Measurements from ENCODE around the gene MYH11.
A peak's percentile ranks its signal among the peaks of the same experiment; 100 is the strongest.
"Not testable (repeated sequence)": the region's sequence is repeated elsewhere in the genome, so short reads cannot be mapped to it uniquely, and the experiment has no call there.

The MYH11 gene

GRCh38 chr16:15857724-15858560 is 1.1 kb upstream of the MYH11 start:
- H3K4me3 Mint-ChIP-seq: peak overlapping the region; percentile 25
- no peaks in the 10 kb centered on the region for H3K36me3 Mint-ChIP-seq
- ATAC-seq: peak; percentile 24
- peaks cover 8% of the 10 kb centered on the region for H3K4me1 Mint-ChIP-seq
- DNase-seq (ENCODE audit: low spot score in 2 of 2): no peak
- no peak overlapping the region for H3K27ac Mint-ChIP-seq
- H3K9me3 Mint-ChIP-seq: no peaks in the 10 kb centered on the region

GRCh38 chr16:15856182-15856581 is 646 bp downstream of the MYH11 start:
- H3K4me1 Mint-ChIP-seq: peaks cover 8% of the 10 kb centered on the region
- DNase-seq (ENCODE audit: low spot score in 2 of 2) (no peak), ATAC-seq (no peak)
- H3K4me3 Mint-ChIP-seq: no peak overlapping the region
- no peak overlapping the region for H3K27ac Mint-ChIP-seq
- H3K36me3 Mint-ChIP-seq: no peaks in the 10 kb centered on the region
- H3K9me3 Mint-ChIP-seq: no peaks in the 10 kb centered on the region

- Mint-ChIP-seq H3K27ac (no peak overlapping the region), H3K4me3 (no peak overlapping the region), H3K36me3 (no peaks in the 10 kb centered on the region), H3K9me3 (no peaks in the 10 kb centered on the region), H3K4me1 (peaks cover 8% of the 10 kb centered on the region)
- no peak for ATAC-seq
- DNase-seq (ENCODE audit: low spot score in 2 of 2): no peak
These were observed 1.2 kb downstream of the MYH11 start for GRCh38 chr16:15855704-15856003.

- Mint-ChIP-seq H3K4me3 (no peak overlapping the region), H3K9me3 (no peaks in the 10 kb centered on the region), H3K4me1 (peaks cover 8% of the 10 kb centered on the region), H3K36me3 (no peaks in the 10 kb centered on the region), H3K27ac (no peak overlapping the region)
- no peak for DNase-seq (ENCODE audit: low spot score in 2 of 2)
- no peak for ATAC-seq
These were observed 1.7 kb downstream of the MYH11 start for GRCh38 chr16:15854906-15855703.

- peaks cover 8% of the 10 kb centered on the region for H3K4me1 Mint-ChIP-seq
- no peak overlapping the region for H3K4me3 Mint-ChIP-seq
- H3K9me3 Mint-ChIP-seq: no peaks in the 10 kb centered on the region
- ATAC-seq (no peak), DNase-seq (ENCODE audit: low spot score in 2 of 2) (no peak)
- H3K36me3 Mint-ChIP-seq: no peaks in the 10 kb centered on the region
- no peak overlapping the region for H3K27ac Mint-ChIP-seq
These were observed 2.8 kb downstream of the MYH11 start for GRCh38 chr16:15854061-15854460.

GRCh38 chr16:15853021-15853420 is 3.8 kb downstream of the MYH11 start:
- no peaks in the 10 kb centered on the region for H3K9me3 Mint-ChIP-seq
- no peak for DNase-seq (ENCODE audit: low spot score in 2 of 2)
- H3K27ac Mint-ChIP-seq: no peak overlapping the region
- peaks cover 6% of the 10 kb centered on the region for H3K4me1 Mint-ChIP-seq
- no peak overlapping the region for H3K4me3 Mint-ChIP-seq
- no peaks in the 10 kb centered on the region for H3K36me3 Mint-ChIP-seq
- ATAC-seq: no peak

- not testable (repeated sequence) for DNase-seq (ENCODE audit: low spot score in 2 of 2); H3K27ac Mint-ChIP-seq; ATAC-seq; H3K36me3 Mint-ChIP-seq; H3K4me1 Mint-ChIP-seq; H3K4me3 Mint-ChIP-seq; H3K9me3 Mint-ChIP-seq
These were observed 6.3 kb downstream of the MYH11 start for GRCh38 chr16:15850555-15850954.

GRCh38 chr16:15849209-15849981 is 7.4 kb downstream of the MYH11 start:
- no peaks in the 10 kb centered on the region for H3K4me1 Mint-ChIP-seq
- H3K36me3 Mint-ChIP-seq: no peaks in the 10 kb centered on the region
- DNase-seq (ENCODE audit: low spot score in 2 of 2) (no peak), ATAC-seq (no peak)
- no peaks in the 10 kb centered on the region for H3K9me3 Mint-ChIP-seq
- no peak overlapping the region for H3K4me3 Mint-ChIP-seq
- H3K27ac Mint-ChIP-seq: no peak overlapping the region

- Mint-ChIP-seq H3K9me3 (no peaks in the 10 kb centered on the region), H3K4me1 (no peaks in the 10 kb centered on the region), H3K4me3 (no peak overlapping the region), H3K36me3 (no peaks in the 10 kb centered on the region), H3K27ac (no peak overlapping the region)
- ATAC-seq (no peak), DNase-seq (ENCODE audit: low spot score in 2 of 2) (no peak)
These were observed 9.1 kb downstream of the MYH11 start for GRCh38 chr16:15847611-15848175.

- no peak for ATAC-seq
- DNase-seq (ENCODE audit: low spot score in 2 of 2): no peak
These were observed 10.3 kb downstream of the MYH11 start for GRCh38 chr16:15846510-15846909.

GRCh38 chr16:15843635-15844279 is 13.1 kb downstream of the MYH11 start:
- Mint-ChIP-seq H3K9me3 (no peaks in the 10 kb centered on the region), H3K36me3 (no peaks in the 10 kb centered on the region), H3K4me3 (no peak overlapping the region), H3K4me1 (no peaks in the 10 kb centered on the region), H3K27ac (no peak overlapping the region)
- ATAC-seq: no peak
- DNase-seq (ENCODE audit: low spot score in 2 of 2): no peak

More at GRCh38 chr16:15846510-15846909, 10.3 kb downstream of the MYH11 start:
- no peaks in the 10 kb centered on the region for H3K9me3 Mint-ChIP-seq
- no peaks in the 10 kb centered on the region for H3K36me3 Mint-ChIP-seq
- H3K4me3 Mint-ChIP-seq: no peak overlapping the region
- no peak overlapping the region for H3K27ac Mint-ChIP-seq
- no peaks in the 10 kb centered on the region for H3K4me1 Mint-ChIP-seq

- not testable (repeated sequence) for H3K36me3 Mint-ChIP-seq; H3K27ac Mint-ChIP-seq; DNase-seq (ENCODE audit: low spot score in 2 of 2); H3K9me3 Mint-ChIP-seq; ATAC-seq; H3K4me3 Mint-ChIP-seq
- H3K4me1 Mint-ChIP-seq: peaks cover 10% of the 10 kb centered on the region
These were observed 17.6 kb downstream of the MYH11 start for GRCh38 chr16:15839204-15839603.

- DNase-seq (ENCODE audit: low spot score in 2 of 2) (no peak), ATAC-seq (no peak)
- Mint-ChIP-seq H3K4me3 (no peak overlapping the region), H3K27ac (no peak overlapping the region), H3K36me3 (no peaks in the 10 kb centered on the region), H3K4me1 (peaks cover 10% of the 10 kb centered on the region), H3K9me3 (no peaks in the 10 kb centered on the region)
These were observed 19.1 kb downstream of the MYH11 start for GRCh38 chr16:15837761-15838160.

GRCh38 chr16:15836965-15837611 is 19.7 kb downstream of the MYH11 start:
- no peak overlapping the region for H3K4me3 Mint-ChIP-seq

More at GRCh38 chr16:15836965-15837611, 19.7 kb downstream of the MYH11 start:
- Mint-ChIP-seq H3K27ac (no peak overlapping the region), H3K4me1 (peaks cover 10% of the 10 kb centered on the region), H3K9me3 (no peaks in the 10 kb centered on the region), H3K36me3 (no peaks in the 10 kb centered on the region)
- DNase-seq (ENCODE audit: low spot score in 2 of 2) (no peak), ATAC-seq (no peak)

Measured in stimulated activated effector memory CD8-positive, alpha-beta T cell treated with anti-CD3 and anti-CD28 coated beads, Interleukin-12 subunit alpha, Interleukin-12 subunit beta, amount 100 ng/mL, for 72 hours (primary cell).